Vagina (tissue), 2 donors: ENCODE results near the gene MS4A15. TPM values are rescaled to one million over a fixed set of nuclear protein-coding genes. Genes with fewer than 3 reads are reported as not detected.
"Not testable (repeated sequence)": the region's sequence is repeated elsewhere in the genome, so short reads cannot be mapped to it uniquely, and the experiment has no call there.

Source experiments
- DNase-seq, 2 donors: peaks; one replicate each; pipeline ENCODE4 v3.0.0-alpha.2; 2017; ENCODE audit errors: extremely low spot score in 2 of 2
- H3K27ac ChIP-seq: fragments of 200-600 bp; sonication (generic); one replicate; pipeline ENCODE4 v1.5.1; 2019
- H3K27me3 ChIP-seq: fragments of 200-600 bp; sonication (generic); one replicate; pipeline ENCODE4 v1.5.1; 2019
- H3K36me3 ChIP-seq, 2 donors: fragments of 200-600 bp; sonication (generic); one replicate each; pipeline ENCODE4 v1.5.1; 2017 to 2019
- H3K4me1 ChIP-seq: fragments of 200-600 bp; sonication (generic); one replicate; pipeline ENCODE4 v1.5.1; 2019
- H3K4me3 ChIP-seq, 2 donors: fragments of 200-600 bp; sonication (generic); 1 replicate in 1 of 2; 2 replicates in 1 of 2; pipeline ENCODE4 v1.5.1; 2016 to 2019
- H3K9me3 ChIP-seq: fragments of 200-600 bp; sonication (generic); one replicate; pipeline ENCODE4 v1.5.1; 2019
- CTCF ChIP-seq, 3 experiments: fragments of 450-650 bp in 2 of 3; fragments of 200-600 bp in 1 of 3; sonication (generic) in 1 of 3; IDR thresholded peaks; one replicate each; pipeline ENCODE4 v1.5.1; 2017 to 2019; ENCODE audit warnings: antibody characterized with exemption in 3 of 3, mild to moderate bottlenecking in 2 of 3, moderate library complexity in 2 of 3
- POLR2A ChIP-seq, 2 donors: fragments of 450-650 bp; IDR thresholded peaks; one replicate each; pipeline ENCODE4 v1.6.1; 2017; ENCODE audit warnings: antibody characterized with exemption in 2 of 2, mild to moderate bottlenecking in 2 of 2, moderate library complexity in 2 of 2
- POLR2AphosphoS5 ChIP-seq, 2 donors: sonication (generic); formaldehyde crosslinking; IDR thresholded peaks; one replicate each; pipeline ENCODE4 v1.9.0; 2017; ENCODE audit warnings: antibody characterized with exemption in 2 of 2, mild to moderate bottlenecking in 2 of 2, low read depth in 1 of 2; ENCODE audit not compliant: insufficient read depth in 1 of 2
- intact Hi-C: fragments of 100-400 bp; cut with DNase I; formaldehyde crosslinking; loops from one replicate; pipeline ENCODE4 v1.15.1; 2023
- total RNA-seq: library from RNA; depleted of rRNA; stranded (reverse); fragments of >200 nt; gene quantifications from one replicate; pipeline ENCODE4 v1.2.3, GENCODE V29; 2016

MS4A15 gene
- total RNA-seq: not detected

- Histone ChIP-seq H3K4me3 (no peak within 1 kb of the TSS), H3K9me3 (no peaks in the 10 kb centered on the region), H3K27me3 (no peaks in the 10 kb centered on the region), H3K4me1 (no peaks in the 10 kb centered on the region), H3K36me3 (no peaks in the 10 kb centered on the region), H3K27ac (no peak within 1 kb of the TSS)
- TF ChIP-seq POLR2AphosphoS5 (IDR thresholded peaks at IDR 0.05; ENCODE audit: insufficient read depth in 1 of 2, low read depth in 1 of 2) (no peak), POLR2A (IDR thresholded peaks at IDR 0.05) (no peak), CTCF (IDR thresholded peaks at IDR 0.05) (no peak)
- intact Hi-C loops: no loop called here
- no peak for DNase-seq
Observed at GRCh38 chr11:60756307-60757032, at the start of gene MS4A15. MS4A15 (plus strand) TSS chr11:60756867; CDS start chr11:60763734, 6,867 bp downstream.

- Histone ChIP-seq H3K9me3 (no peaks in the 10 kb centered on the region), H3K4me3 (no peak overlapping the region), H3K27me3 (no peaks in the 10 kb centered on the region), H3K36me3 (no peaks in the 10 kb centered on the region), H3K4me1 (no peaks in the 10 kb centered on the region), H3K27ac (no peak overlapping the region)
- peak in 1 of 2 donors; percentile 28 for DNase-seq
- intact Hi-C loops: no loop called here
- TF ChIP-seq POLR2A (IDR thresholded peaks at IDR 0.05) (no peak), CTCF (IDR thresholded peaks at IDR 0.05) (no peak), POLR2AphosphoS5 (IDR thresholded peaks at IDR 0.05; ENCODE audit: insufficient read depth in 1 of 2, low read depth in 1 of 2) (no peak)
Observed at GRCh38 chr11:60706931-60707330, 49.7 kb upstream of the MS4A15 start.

GRCh38 chr11:60710482-60710881, 46.2 kb upstream of the MS4A15 start:
- H3K9me3 ChIP-seq: no peaks in the 10 kb centered on the region
- DNase-seq: no peak
- H3K4me1 ChIP-seq: no peaks in the 10 kb centered on the region
- TF ChIP-seq CTCF (IDR thresholded peaks at IDR 0.05) (no peak), POLR2AphosphoS5 (IDR thresholded peaks at IDR 0.05; ENCODE audit: insufficient read depth in 1 of 2, low read depth in 1 of 2) (no peak), POLR2A (IDR thresholded peaks at IDR 0.05) (no peak)
- H3K36me3 ChIP-seq: no peaks in the 10 kb centered on the region
- intact Hi-C loops: no loop called here
- no peak overlapping the region for H3K27ac ChIP-seq
- H3K27me3 ChIP-seq: no peaks in the 10 kb centered on the region
- H3K4me3 ChIP-seq: no peak overlapping the region

- intact Hi-C loops: no loop called here
- DNase-seq: no peak
- no peaks in the 10 kb centered on the region for H3K4me1 ChIP-seq
- no peak overlapping the region for H3K4me3 ChIP-seq
- H3K9me3 ChIP-seq: no peaks in the 10 kb centered on the region
- H3K27me3 ChIP-seq: no peaks in the 10 kb centered on the region
- TF ChIP-seq POLR2AphosphoS5 (IDR thresholded peaks at IDR 0.05; ENCODE audit: insufficient read depth in 1 of 2, low read depth in 1 of 2) (no peak), POLR2A (IDR thresholded peaks at IDR 0.05) (no peak), CTCF (IDR thresholded peaks at IDR 0.05) (no peak)
- no peak overlapping the region for H3K27ac ChIP-seq
- no peaks in the 10 kb centered on the region for H3K36me3 ChIP-seq
Observed at GRCh38 chr11:60711276-60711675, 45.4 kb upstream of the MS4A15 start.

- H3K27ac ChIP-seq, H3K4me3 ChIP-seq, intact Hi-C loops, DNase-seq, H3K9me3 ChIP-seq, H3K36me3 ChIP-seq, H3K4me1 ChIP-seq, H3K27me3 ChIP-seq: not testable (repeated sequence)
Observed at GRCh38 chr11:60713423-60713822, 43.2 kb upstream of the MS4A15 start.
